GM19025 (cell line): Measurements from ENCODE around the gene RILPL1.
"Not testable (repeated sequence)": the region's sequence is repeated elsewhere in the genome, so short reads cannot be mapped to it uniquely, and the experiment has no call there.

ENCODE experiments used
- ATAC-seq: cut with Tn5 transposase; IDR thresholded peaks from one replicate; pipeline ENCODE4 v1.9.1; 2021; ENCODE audit warnings: mild to moderate bottlenecking, low read depth, moderate library complexity; ENCODE audit not compliant: unreplicated experiment

The RILPL1 gene

GRCh38 chr12:123533672-123534643 lies at the start of gene RILPL1:
RILPL1 (minus strand) TSS chr12:123533719; CDS start chr12:123533482, 237 bp downstream.
- peak; percentile 56 for ATAC-seq

- ATAC-seq = no peak
Measured at GRCh38 chr12:123580772-123581171, 47.3 kb upstream of the RILPL1 start.

GRCh38 chr12:123578829-123579228 lies 45.3 kb upstream of the RILPL1 start:
- ATAC-seq = not testable (repeated sequence)

GRCh38 chr12:123578243-123578642 lies 44.7 kb upstream of the RILPL1 start:
- ATAC-seq = no peak

GRCh38 chr12:123576611-123577010 lies 43.1 kb upstream of the RILPL1 start:
- no peak for ATAC-seq

- ATAC-seq = no peak
Measured at GRCh38 chr12:123573870-123574269, 40.4 kb upstream of the RILPL1 start.

- ATAC-seq = no peak
Measured at GRCh38 chr12:123572391-123572790, 38.9 kb upstream of the RILPL1 start.

- no peak for ATAC-seq
Measured at GRCh38 chr12:123571343-123571813, 37.9 kb upstream of the RILPL1 start.

- ATAC-seq = no peak
Measured at GRCh38 chr12:123559468-123559867, 25.9 kb upstream of the RILPL1 start.

- ATAC-seq = not testable (repeated sequence)
Measured at GRCh38 chr12:123558487-123558886, 25.0 kb upstream of the RILPL1 start.

- not testable (repeated sequence) for ATAC-seq
Measured at GRCh38 chr12:123554843-123555242, 21.3 kb upstream of the RILPL1 start.

GRCh38 chr12:123554136-123554535 lies 20.6 kb upstream of the RILPL1 start:
- ATAC-seq = not testable (repeated sequence)

- no peak for ATAC-seq
Measured at GRCh38 chr12:123550700-123551099, 17.2 kb upstream of the RILPL1 start.

- no peak for ATAC-seq
Measured at GRCh38 chr12:123548107-123548506, 14.6 kb upstream of the RILPL1 start.

GRCh38 chr12:123546281-123546680 lies 12.8 kb upstream of the RILPL1 start:
- ATAC-seq = no peak

GRCh38 chr12:123543541-123543940 lies 10.0 kb upstream of the RILPL1 start:
- no peak for ATAC-seq

GRCh38 chr12:123540899-123541662 lies 7.6 kb upstream of the RILPL1 start:
- ATAC-seq = no peak

- not testable (repeated sequence) for ATAC-seq
Measured at GRCh38 chr12:123535952-123536351, 2.4 kb upstream of the RILPL1 start.

- no peak for ATAC-seq
Measured at GRCh38 chr12:123532808-123533649, 490 bp downstream of the RILPL1 start.

GRCh38 chr12:123532019-123532418 lies 1.5 kb downstream of the RILPL1 start:
- no peak for ATAC-seq
